K562 (cell line): Measurements from ENCODE around the gene LTBP4. TPM values are rescaled to one million over a fixed set of nuclear protein-coding genes. Genes with fewer than 3 reads are reported as not detected.

ENCODE experiments used
- ARID1B ChIP-seq: fragments of 450-650 bp; IDR thresholded peaks from 2 replicates; pipeline ENCODE4 v1.6.1; 2016; ENCODE audit warnings: antibody characterized with exemption, mild to moderate bottlenecking, inconsistent platforms
- BMI1 ChIP-seq: fragments of 150-350 bp; IDR thresholded peaks from 2 replicates; pipeline ENCODE4 v1.6.1; 2014; ENCODE audit warnings: low read length
- HNRNPH1 ChIP-seq: fragments of 200-400 bp; formaldehyde crosslinking; optimal IDR thresholded peaks from 2 replicates; pipeline ENCODE3; 2017; ENCODE audit warnings: low read depth, mild to moderate bottlenecking, low read length, moderate library complexity
- KHSRP ChIP-seq: fragments of 450-650 bp; IDR thresholded peaks from 2 replicates; pipeline ENCODE4 v1.6.1; 2017
- MYBL2 ChIP-seq, 2 experiments: fragments of 450-650 bp in 1 of 2; sonication (generic) in 1 of 2; formaldehyde crosslinking in 1 of 2; IDR thresholded peaks; 2 replicates each; pipeline versions ENCODE4 v1.6.1 to v1.8.1; 2017 to 2022; ENCODE audit warnings: borderline replicate concordance in 1 of 2, inconsistent platforms in 1 of 2, low read depth in 1 of 2, mild to moderate bottlenecking in 1 of 2, missing genetic modification reagents in 1 of 2, moderate library complexity in 1 of 2
- NBN ChIP-seq: fragments of 450-650 bp; IDR thresholded peaks from 2 replicates; pipeline ENCODE4 v1.6.1; 2016; ENCODE audit warnings: low read depth, mild to moderate bottlenecking
- NCOA6 ChIP-seq: fragments of 450-650 bp; IDR thresholded peaks from 2 replicates; pipeline ENCODE4 v1.6.1; 2017; ENCODE audit warnings: mild to moderate bottlenecking
- NONO ChIP-seq, 2 experiments: fragments of 200-400 bp in 1 of 2; fragments of 450-650 bp in 1 of 2; formaldehyde crosslinking in 1 of 2; IDR thresholded peaks; 2 replicates each; pipeline ENCODE4 v1.6.1; 2017; ENCODE audit warnings: low read depth in 2 of 2, mild to moderate bottlenecking in 2 of 2, moderate library complexity in 2 of 2, low read length in 1 of 2
- SP1 ChIP-seq: sonication (generic); formaldehyde crosslinking; IDR thresholded peaks from 2 replicates; pipeline ENCODE4 v1.8.1; 2022; ENCODE audit warnings: mild to moderate bottlenecking, missing genetic modification reagents
- TAF15 ChIP-seq: fragments of 200-400 bp; formaldehyde crosslinking; IDR thresholded peaks from 2 replicates; pipeline ENCODE4 v1.6.1; 2017; ENCODE audit warnings: mild to moderate bottlenecking, low read depth, low read length, moderate library complexity
- TARDBP ChIP-seq: fragments of 450-650 bp; IDR thresholded peaks from 2 replicates; pipeline ENCODE4 v1.6.1; 2016
- TEAD1 ChIP-seq, 2 experiments: fragments of 450-650 bp in 1 of 2; sonication (generic) in 1 of 2; formaldehyde crosslinking; IDR thresholded peaks; 2 replicates each; pipeline versions ENCODE4 v1.4.0 to v1.8.0; 2020 to 2022; ENCODE audit warnings: mild to moderate bottlenecking in 2 of 2, missing genetic modification reagents in 1 of 2
- TOE1 ChIP-seq, 2 experiments: fragments of 450-650 bp in 1 of 2; sonication (generic) in 1 of 2; formaldehyde crosslinking in 1 of 2; IDR thresholded peaks; 2 replicates each; pipeline versions ENCODE4 v1.7.1 to v1.8.0; 2016 to 2022; ENCODE audit warnings: borderline replicate concordance in 2 of 2, mild to moderate bottlenecking in 2 of 2, antibody characterized with exemption in 1 of 2, inconsistent platforms in 1 of 2, low read depth in 1 of 2, missing genetic modification reagents in 1 of 2, moderate library complexity in 1 of 2
- ZBTB1 ChIP-seq: sonication (generic); formaldehyde crosslinking; IDR thresholded peaks from 2 replicates; pipeline ENCODE4 v1.8.1; 2023; ENCODE audit warnings: missing genetic modification reagents, low read depth, mild to moderate bottlenecking, borderline replicate concordance
- ZEB2 ChIP-seq: fragments of 450-650 bp; IDR thresholded peaks from 2 replicates; pipeline ENCODE4 v1.6.1; 2016
- ZNF121 ChIP-seq: sonication (generic); formaldehyde crosslinking; conservative IDR thresholded peaks from 2 replicates; pipeline ENCODE4 v1.8.0; 2022; ENCODE audit warnings: missing genetic modification reagents
- ZNF143 ChIP-seq: sonication (generic); formaldehyde crosslinking; IDR thresholded peaks from 2 replicates; pipeline ENCODE4 v1.9.0; 2022; ENCODE audit warnings: mild to moderate bottlenecking, missing genetic modification reagents
- ZNF707 ChIP-seq: fragments of 250-450 bp; sonication (Bioruptor Pico); conservative IDR thresholded peaks from 2 replicates; pipeline ENCODE4 v1.8.0; 2022; ENCODE audit warnings: inconsistent platforms, mild to moderate bottlenecking, moderate library complexity
- ZNF76 ChIP-seq: fragments of 250-450 bp; sonication (Bioruptor Pico); IDR thresholded peaks from 2 replicates; pipeline ENCODE4 v1.4.0; 2020; ENCODE audit warnings: mild to moderate bottlenecking, moderate library complexity, borderline replicate concordance
- polyA plus RNA-seq, 8 experiments: library from polyadenylated mRNA; depleted of rRNA in 4 of 8; stranded (reverse) in 5 of 8; unstranded in 3 of 8; fragments of >200 nt; fragmentation: Nextera tagmentation in 2 of 8; fragmentation: Illumina TruSeq in 1 of 8; extraction: Ambion mirVana in 2 of 8; extraction: Trizol in 1 of 8; gene quantifications; 2 replicates each; pipeline versions ENCODE4 v1.2.1 to v1.2.3, GENCODE V29; 2011 to 2014; ENCODE audit warnings: inconsistent platforms in 1 of 8, missing spikeins in 1 of 8
- total RNA-seq, 7 experiments: library from RNA; depleted of rRNA in 6 of 7; stranded (reverse); fragments of >200 nt in 6 of 7; fragmentation: Illumina TruSeq in 2 of 7; extraction: Trizol in 2 of 7; gene quantifications; 2 replicates each; pipeline versions ENCODE4 v1.2.1 to v1.2.3, GENCODE V29; 2011 to 2021; ENCODE audit warnings: low replicate concordance in 1 of 7
- TF ChIP-seq, protein P1 (sequence below): sonication (generic); formaldehyde crosslinking; IDR thresholded peaks from 2 replicates; pipeline ENCODE4 v1.8.1; 2023; ENCODE audit warnings: missing genetic modification reagents, mild to moderate bottlenecking, borderline replicate concordance
- TF ChIP-seq, protein P2 (sequence below): sonication (generic); formaldehyde crosslinking; IDR thresholded peaks from 2 replicates; pipeline ENCODE4 v1.8.1; 2022; ENCODE audit warnings: missing genetic modification reagents

LTBP4 gene
- total and polyA plus RNA-seq, 9 of the 15 experiments (the other 6 are each of a cell fraction or from before 2014, with no cell fraction given): 0.35 to 160 (median 31.6) TPM

DNA sequence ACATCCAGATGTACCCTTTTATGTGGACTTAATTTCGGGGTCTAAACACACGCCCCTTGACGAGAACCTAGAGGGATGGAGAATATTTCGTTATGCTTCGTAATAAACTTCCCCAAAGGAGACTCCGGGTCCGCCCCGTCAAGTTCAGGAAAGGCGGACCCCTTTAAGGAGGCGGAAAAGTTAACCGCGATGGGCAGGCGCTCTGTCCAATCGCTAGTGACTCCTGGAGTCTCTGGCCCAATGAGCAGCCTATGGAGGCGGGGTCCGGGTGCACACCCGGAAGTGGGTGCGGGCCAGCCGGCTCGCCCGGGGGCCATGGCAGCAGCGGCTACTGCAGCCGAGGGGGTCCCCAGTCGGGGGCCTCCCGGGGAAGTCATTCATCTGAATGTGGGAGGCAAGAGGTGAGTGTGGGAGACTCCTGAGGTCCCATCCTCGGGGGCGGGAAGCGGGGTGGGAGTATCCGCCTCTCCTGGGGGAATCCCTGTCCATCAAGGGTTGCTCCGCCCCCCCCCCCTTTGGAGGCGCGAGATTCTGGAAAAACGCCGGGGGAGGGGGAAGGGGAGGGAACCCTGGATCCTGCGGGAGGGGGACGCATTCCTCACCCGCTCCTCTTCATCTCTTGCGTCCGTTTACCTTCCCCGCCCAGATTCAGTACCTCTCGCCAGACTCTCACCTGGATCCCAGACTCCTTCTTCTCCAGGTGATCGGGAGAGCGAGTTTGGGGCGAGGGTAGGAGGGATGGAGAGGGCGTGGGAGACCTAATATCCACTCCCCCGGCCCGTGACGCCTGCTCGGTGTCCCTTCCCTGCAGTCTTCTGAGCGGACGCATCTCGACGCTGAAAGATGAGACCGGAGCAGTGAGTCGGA is 24.4 kb upstream of the LTBP4 start, which contains the start of gene SHKBP1 (continued):
- TF ChIP-seq ZNF707: no peak
- no peak for TF ChIP-seq BMI1
- no peak for TF ChIP-seq ZBTB1
- TF ChIP-seq TOE1 (IDR thresholded peaks at IDR 0.05; ENCODE audit: borderline replicate concordance): peak; percentile 91
- no peak for TF ChIP-seq TOE1 (CRISPR knock-in tag; IDR thresholded peaks at IDR 0.05; ENCODE audit: borderline replicate concordance, low read depth)
- peak in 1 of 2 experiments; percentile 36; a peak in 1 of 4 replicates for TF ChIP-seq TEAD1 (CRISPR knock-in tag; IDR thresholded peaks at IDR 0.05)
- TF ChIP-seq NCOA6: peak; percentile 80
- TF ChIP-seq KHSRP: no peak
- TF ChIP-seq ZNF121 (CRISPR knock-in tag): no peak
- TF ChIP-seq ZNF76 (CRISPR knock-in tag): no peak
- no peak for TF ChIP-seq MYBL2 (IDR thresholded peaks at IDR 0.05; ENCODE audit: low read depth)
- no peak for TF ChIP-seq MYBL2 (CRISPR knock-in tag; IDR thresholded peaks at IDR 0.05; ENCODE audit: borderline replicate concordance)
- TF ChIP-seq SP1: peak; percentile 86
- TF ChIP-seq TAF15: no peak
- TF ChIP-seq ZEB2: 0 out of 2 replicates have a peak, but pooled peaks have one; percentile 35
- TF ChIP-seq, protein P1, sequence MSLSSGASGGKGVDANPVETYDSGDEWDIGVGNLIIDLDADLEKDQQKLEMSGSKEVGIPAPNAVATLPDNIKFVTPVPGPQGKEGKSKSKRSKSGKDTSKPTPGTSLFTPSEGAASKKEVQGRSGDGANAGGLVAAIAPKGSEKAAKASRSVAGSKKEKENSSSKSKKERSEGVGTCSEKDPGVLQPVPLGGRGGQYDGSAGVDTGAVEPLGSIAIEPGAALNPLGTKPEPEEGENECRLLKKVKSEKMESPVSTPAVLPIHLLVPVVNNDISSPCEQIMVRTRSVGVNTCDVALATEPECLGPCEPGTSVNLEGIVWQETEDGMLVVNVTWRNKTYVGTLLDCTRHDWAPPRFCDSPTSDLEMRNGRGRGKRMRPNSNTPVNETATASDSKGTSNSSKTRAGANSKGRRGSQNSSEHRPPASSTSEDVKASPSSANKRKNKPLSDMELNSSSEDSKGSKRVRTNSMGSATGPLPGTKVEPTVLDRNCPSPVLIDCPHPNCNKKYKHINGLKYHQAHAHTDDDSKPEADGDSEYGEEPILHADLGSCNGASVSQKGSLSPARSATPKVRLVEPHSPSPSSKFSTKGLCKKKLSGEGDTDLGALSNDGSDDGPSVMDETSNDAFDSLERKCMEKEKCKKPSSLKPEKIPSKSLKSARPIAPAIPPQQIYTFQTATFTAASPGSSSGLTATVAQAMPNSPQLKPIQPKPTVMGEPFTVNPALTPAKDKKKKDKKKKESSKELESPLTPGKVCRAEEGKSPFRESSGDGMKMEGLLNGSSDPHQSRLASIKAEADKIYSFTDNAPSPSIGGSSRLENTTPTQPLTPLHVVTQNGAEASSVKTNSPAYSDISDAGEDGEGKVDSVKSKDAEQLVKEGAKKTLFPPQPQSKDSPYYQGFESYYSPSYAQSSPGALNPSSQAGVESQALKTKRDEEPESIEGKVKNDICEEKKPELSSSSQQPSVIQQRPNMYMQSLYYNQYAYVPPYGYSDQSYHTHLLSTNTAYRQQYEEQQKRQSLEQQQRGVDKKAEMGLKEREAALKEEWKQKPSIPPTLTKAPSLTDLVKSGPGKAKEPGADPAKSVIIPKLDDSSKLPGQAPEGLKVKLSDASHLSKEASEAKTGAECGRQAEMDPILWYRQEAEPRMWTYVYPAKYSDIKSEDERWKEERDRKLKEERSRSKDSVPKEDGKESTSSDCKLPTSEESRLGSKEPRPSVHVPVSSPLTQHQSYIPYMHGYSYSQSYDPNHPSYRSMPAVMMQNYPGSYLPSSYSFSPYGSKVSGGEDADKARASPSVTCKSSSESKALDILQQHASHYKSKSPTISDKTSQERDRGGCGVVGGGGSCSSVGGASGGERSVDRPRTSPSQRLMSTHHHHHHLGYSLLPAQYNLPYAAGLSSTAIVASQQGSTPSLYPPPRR (CRISPR knock-in tag): no peak
- no peak for TF ChIP-seq HNRNPH1
- no peak for TF ChIP-seq ARID1B
- no peak for TF ChIP-seq NONO (IDR thresholded peaks at IDR 0.05; ENCODE audit: low read depth in 2 of 2, low read length in 1 of 2)
- no peak for TF ChIP-seq NBN
- TF ChIP-seq, protein P2, sequence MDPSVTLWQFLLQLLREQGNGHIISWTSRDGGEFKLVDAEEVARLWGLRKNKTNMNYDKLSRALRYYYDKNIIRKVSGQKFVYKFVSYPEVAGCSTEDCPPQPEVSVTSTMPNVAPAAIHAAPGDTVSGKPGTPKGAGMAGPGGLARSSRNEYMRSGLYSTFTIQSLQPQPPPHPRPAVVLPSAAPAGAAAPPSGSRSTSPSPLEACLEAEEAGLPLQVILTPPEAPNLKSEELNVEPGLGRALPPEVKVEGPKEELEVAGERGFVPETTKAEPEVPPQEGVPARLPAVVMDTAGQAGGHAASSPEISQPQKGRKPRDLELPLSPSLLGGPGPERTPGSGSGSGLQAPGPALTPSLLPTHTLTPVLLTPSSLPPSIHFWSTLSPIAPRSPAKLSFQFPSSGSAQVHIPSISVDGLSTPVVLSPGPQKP (CRISPR knock-in tag): no peak
- no peak for TF ChIP-seq TARDBP
- no peak for TF ChIP-seq ZNF143 (CRISPR knock-in tag)
